Globus pallidus (tissue), 1 donor: ENCODE results near the gene MPP2.
"Not testable (repeated sequence)": the region's sequence is repeated elsewhere in the genome, so short reads cannot be mapped to it uniquely, and the experiment has no call there.

Source experiments
- DNase-seq: peaks from one replicate; pipeline ENCODE4 v3.0.0-alpha.2; 2015; ENCODE audit warnings: low spot score

MPP2 gene

DNA sequence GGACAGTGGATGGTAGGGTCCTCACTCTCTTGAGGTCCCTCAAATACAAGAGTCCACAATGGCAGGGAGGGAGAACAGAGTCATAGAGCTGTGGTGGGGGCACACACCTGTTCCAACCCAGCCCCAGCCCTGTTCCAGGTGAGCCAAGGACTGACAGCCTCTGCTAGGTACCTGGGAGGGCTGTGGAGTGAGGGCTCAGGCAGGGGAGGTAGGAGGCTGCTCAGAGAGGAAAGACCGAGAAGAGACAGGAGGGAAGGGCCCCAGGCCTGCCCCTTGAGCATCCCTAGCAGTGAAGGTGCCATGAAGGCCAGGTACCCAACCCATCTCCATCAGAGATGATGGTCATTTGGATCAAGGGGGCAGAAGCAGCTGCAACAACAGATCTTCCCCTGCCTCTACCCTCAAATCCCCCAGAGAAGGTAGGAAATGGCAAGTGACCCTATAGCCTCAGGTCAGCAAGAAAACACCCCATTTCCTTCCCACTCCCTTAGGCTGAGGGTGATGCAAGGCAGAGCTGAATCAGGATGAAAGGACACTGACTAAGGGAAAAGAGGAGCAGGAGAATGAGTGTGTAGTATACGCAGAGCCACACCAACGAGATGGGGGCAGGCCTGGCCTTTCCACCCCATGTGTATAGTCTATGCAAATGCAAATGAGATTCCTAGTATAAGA lies 31.7 kb downstream of the MPP2 start:
- DNase-seq = no peak

DNA sequence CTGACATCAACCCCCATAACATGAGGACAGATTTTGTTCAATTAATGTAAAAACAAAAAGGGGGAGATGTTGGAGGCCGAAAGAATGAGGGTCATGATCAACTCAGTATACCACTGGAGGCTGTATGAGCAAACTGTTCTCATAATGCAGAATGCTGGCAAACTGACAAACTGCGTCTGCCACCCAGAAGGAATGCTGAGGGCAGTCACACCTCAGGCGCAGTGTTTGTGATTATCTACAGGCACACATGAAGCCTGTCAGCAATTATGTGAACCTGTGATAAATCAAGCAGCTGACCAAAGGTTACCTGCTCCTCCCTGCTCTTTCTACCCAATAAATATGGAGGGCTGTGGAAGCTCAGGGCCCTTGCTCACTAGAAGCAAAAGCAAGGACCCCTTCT lies 33.0 kb downstream of the MPP2 start:
- DNase-seq = no peak

DNA sequence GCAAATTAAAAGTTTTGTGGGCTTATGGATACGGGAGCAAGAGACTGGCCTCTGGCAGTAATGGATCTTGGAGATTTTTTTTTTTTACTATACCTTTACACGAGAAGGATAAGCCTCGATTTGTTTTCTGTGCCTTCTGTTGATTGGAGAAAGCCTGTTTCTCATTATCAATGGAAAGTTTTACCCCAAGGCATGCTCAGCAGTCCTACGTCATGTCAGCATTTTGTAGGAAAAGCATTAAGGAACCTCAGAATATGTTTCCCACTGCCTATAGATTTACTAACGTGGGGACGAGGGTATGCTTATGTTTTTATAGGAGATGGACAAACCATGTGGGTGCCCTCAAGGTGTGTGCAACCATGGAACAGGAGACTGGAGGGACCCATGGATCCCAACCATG lies 33.5 kb downstream of the MPP2 start:
- no peak for DNase-seq

DNA sequence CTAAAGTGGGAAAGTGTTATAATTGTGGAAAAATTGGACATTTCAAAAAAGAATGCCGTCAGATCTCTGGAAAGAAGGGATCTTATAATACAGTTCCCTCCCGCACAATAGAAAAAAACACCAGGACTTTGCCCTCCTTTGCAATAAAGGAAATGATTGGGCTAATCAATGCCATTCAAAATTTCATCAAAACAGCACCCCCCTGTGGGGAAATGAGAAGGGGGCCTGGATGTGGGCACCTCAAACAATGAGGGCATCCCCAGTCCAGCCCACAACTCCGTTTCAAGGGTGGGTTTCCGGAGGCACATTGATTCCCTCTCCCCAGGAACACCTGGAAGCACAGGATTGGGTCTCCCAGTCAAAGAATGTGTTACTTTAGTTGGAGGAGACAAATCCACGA lies 34.2 kb downstream of the MPP2 start:
- no peak for DNase-seq

DNA sequence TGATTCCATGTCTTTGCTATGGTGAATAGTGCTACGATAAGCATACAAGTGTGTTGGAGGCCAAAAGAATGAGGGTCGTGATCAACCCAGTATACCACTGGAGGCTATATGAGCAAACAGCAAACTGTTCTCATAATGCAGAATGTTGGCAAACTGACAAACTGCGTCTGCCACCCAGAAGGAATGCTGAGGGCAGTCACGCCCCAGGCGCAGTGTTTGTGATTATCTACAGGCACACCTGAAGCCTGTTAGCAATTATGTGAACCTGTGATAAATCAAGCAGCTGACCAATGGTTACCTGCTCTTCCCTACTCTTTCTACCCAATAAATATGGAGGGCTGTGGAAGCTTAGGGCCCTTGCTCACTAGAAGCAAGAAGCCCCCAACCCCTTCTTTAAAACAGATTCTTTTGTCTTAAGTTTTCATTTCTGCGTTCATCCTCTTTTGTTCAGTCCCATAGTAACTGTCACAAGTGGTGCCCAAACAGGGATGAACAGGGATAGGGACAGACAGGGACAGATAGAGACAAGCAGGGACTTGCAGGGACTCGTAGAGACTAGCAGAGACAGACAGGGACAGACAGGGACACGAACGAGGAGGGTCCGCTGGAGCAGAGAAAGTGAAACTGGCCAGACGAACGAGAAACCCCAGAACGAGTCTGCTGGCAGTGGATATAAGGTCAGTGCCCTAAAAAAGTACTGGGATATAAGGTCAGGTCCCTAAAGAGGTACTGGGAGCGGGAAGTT lies 35.2 kb downstream of the MPP2 start:
- no peak for DNase-seq

DNA sequence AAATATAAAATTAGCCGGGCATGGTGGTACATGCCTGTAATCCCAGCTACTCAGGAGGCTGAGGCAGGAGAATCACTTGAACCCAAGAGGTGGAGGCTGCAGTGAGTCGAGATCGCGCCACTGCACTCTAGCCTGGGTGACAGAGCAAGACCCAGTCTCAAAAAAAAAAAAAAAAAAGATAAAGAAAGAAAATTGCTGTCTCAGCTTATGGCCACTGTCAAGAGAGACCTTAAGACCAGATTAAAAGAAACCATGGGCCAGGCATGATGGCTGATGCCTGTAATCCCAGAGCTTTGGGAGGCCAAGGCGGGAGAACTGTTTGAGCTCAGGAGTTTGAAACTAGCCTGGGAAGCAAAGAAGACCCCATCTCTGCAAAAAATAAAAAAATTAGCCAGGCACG lies 38.3 kb downstream of the MPP2 start:
- DNase-seq = not testable (repeated sequence)

DNA sequence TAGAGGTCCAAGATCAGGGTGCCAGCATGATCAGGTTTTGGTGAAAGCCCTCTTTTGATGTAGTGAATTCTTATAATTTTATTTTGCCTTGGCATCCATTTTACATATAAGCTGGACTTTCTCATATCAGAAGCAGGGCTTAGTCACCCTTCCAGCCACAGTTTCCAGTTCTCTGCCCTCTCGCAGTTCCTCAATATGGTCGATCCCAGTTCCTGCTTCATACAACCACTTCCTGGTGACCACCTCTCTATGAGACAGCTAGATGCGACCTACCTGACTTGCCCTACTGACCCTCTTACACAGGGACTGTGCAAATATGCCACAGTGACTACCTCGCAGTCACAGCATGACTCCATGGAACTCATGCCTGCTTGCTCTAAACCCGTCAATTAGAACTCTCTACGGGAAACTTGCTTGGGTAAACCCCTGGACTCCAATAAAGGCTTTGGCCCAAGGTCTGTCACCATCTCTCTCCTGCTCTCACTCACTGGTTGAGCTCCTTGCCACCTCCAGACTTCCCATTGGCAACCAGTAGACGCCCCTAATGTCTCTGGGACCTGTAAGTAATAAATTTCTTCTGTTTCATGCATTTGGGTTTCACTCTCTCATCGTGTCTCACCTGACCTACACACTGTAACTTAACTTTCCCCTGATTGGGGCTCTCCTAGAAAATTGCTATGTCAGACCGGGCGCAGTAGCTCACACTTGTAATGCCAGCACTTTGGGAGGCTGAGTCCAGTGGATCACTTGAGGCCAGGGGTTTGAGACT lies 38.9 kb downstream of the MPP2 start:
- DNase-seq = no peak

DNA sequence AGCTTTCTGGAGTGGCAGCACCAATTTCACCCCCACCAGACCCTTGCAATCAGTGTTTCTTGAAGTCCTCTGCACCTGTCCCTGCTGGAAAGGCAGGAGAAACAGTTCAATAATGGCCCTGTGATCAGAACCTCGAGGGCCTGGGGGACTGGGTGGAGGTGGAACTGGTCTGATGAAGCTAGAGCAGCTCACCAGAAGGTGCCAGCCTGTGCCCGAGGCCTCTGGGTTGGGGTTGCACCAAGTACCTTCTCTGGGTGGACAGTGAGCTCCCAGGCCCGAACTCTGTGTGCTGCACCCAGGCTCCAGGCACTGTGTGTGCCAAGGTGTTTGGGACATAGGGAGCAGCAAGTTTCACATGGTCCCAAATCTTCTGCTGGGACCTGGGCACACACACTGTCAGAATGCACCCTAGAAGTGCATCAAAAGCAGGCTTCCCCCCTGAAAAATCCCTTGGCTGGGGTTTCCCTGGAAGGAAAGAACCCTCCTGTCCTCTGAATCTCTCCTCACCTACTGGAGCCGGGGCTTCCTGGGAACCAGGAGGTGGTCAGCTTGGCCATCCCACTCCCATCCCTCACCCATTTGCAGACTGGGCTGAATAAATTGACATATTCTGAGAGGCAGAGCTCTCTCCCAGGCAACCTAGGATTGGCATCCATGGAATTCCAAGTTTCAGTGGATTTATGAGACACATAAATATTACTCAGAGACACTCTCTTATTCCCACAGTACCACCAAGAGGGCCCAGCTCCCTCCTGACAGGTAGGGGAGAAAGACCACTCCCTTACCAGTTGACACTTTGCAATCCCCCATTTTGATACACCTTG lies 43.0 kb downstream of the MPP2 start:
- DNase-seq = no peak

DNA sequence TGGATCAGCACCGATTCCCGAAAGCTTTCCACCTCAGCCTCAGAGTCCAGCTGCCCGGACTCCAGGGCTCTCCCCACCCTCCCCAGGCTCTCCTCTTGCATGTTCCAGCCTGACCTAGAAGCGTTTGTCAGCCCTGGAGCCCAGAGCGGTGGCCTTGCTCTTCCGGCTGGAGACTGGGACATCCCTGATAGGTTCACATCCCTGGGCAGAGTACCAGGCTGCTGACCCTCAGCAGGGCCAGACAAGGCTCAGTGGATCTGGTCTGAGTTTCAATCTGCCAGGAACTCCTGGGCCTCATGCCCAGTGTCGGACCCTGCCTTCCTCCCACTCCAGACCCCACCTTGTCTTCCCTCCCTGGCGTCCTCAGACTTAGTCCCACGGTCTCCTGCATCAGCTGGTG lies 45.4 kb downstream of the MPP2 start:
- no peak for DNase-seq

DNA sequence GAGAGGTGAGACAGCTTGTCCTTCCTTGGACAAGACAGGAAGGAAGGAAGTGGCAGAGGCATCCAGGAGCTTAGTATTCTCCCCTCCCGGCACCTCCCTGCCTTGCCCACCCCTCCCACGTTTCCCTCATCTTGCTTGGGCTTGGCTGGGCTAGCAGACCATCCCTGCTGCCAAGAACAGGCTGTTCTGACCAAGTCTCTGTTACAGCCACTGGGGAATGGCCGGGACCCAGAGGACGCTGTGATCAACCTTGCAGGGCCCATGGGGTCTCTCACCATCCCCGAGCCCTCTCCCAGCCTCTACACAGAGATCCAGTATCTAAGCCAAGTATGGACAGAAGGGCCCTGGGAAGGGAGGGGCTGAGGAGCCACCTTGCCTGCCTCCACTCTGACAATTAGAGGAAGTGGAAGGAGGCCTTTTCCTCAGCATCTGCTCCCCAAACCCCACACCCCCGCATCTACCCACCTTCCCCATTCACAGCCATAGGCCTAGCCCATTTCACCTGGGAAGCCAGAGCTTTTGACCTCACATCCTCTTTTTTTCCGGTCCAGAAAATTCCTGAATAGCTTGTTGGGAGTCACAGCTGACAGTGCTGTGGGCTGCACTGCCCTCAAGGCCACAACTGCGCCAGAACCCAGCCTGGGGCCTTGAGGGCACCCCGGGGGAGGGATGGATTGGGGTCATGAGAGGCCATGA lies 46.3 kb downstream of the MPP2 start:
- peak; percentile 16 for DNase-seq

DNA sequence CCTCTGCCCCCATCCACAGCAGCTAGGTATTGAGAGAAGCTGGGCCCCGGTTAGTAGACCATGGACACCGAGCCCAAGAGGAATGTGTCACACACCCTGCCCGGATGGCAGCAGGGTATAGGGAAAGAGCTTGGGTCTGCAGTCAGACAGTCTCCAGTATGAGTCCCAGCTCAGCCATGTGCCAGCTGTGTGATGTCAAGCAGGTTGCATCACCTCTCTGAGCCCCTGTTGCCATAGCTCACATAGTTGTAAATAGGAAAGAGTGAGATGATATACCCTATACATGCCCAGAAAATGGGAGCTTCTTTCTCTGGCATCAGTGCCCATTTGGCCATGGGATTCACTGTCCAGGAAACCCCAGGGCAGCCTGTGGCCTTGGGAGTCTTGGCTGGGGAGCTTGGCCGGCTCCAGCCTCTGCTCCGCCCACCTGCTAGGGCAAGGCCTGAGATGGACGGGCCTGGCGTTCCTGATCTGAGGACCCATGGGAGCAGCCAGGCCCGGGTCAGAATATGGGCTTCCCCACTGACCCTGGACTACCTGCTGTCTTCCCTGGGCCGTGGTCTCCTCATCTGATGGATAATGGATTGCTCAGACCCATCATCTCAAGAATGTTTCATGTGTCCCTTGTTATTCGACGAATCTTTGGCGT lies 47.1 kb downstream of the MPP2 start:
- DNase-seq = no peak

DNA sequence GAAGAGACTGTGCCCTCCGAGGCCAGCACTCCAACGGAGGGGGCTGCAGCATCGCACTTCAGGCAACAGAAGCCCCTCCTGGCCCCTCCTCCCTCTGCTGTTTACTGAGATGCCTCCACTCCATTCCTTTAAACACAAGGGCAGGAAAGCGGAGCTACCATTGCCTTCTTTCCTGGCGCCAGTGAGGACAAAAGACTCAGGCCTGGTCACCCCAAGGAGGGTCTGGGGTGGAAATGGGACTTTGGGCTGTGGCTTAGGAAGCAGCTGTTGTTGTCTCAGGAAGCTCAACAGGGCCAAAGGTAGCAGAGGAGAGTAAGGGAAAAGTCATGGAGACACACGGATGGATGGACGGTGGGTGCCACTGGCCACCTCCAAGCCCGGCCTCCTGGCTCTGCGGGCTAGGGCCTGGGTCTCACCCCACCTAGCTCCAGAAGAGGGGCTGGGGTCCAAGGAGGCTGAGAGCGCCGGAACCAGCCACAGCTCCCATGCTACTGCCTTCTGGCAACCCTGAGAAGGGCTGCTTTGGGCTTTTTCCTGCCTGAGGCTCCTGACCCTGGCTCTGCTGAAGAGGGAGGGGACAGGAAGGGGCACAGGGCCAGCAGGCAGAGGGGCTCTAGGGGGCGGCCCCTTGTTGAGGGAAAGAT lies 49.3 kb downstream of the MPP2 start:
- DNase-seq = no peak

DNA sequence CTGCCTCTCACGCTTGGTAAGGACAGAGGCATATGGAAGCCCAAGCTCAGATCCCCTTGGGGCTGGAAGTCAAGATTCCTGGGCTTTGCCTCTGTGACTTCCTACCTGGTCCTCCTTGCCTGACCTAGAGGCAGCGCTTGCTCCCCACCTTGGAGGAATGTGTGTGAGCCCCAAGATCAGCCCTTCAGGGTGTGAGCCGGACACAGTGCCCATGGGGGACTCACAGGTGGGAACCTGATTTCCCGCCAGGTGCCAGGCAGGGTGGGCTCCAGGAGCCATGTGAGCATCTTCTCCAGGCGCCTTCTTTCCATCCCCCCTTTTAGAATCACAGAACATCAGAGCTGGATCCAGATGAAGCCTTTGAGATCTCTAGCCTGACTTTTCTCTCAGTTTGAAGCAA lies 50.2 kb downstream of the MPP2 start:
- DNase-seq = no peak

DNA sequence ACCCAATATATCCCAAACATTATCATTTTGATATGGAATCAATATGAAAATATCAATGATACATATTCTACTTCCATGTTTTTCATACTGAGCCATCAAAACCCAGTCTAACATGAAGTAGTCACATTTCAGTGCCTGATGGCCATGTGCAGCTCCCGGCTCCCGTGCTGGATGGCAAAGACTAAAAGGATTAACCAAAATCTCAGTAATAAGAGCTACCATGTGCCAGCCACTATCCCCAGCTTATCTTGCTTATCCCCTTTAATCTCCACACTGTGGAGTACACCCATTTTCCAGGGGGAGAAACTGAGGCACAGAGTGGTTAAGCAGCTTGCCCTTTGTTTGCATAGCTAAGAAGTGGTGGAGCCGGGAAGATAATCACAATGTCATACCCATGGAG lies 51.2 kb downstream of the MPP2 start:
- no peak for DNase-seq

DNA sequence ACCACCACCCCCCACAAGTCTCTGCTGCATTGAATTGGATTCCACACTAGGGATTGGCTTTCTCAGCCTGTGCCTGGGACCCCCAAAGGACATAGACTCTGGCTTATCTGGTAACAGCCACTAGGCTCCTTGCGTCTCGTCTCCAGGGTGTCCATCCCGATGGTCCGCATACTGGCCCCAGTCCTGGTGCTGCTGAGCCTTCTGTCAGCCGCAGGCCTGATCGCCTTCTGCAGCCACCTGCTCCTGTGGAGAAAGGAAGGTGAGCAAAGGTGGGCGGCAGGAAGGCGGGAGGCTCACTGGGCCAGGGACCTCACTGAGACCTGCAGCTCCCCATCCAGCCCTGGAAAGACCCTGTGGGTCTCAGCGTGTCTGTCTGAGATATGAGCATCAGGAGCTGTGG lies 52.3 kb downstream of the MPP2 start:
- no peak for DNase-seq

DNA sequence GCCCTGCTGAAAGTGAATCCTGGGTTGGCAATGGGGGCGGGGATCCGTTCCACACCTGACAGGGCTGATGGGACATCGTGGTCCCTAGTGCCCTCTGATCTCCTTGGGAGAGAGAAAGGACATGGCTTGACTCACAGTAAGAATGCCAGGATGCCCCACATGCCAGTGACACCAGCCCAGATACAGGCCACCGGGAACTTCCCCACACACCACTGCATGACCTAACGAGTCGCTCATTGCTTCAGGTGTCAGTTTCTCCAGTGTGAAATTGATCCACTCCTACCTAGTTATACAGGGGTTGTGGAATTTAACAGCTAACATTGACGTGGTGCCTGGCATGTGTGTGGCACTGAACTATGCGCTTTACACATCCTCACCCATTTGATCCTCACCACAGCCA lies 52.8 kb downstream of the MPP2 start:
- no peak for DNase-seq

DNA sequence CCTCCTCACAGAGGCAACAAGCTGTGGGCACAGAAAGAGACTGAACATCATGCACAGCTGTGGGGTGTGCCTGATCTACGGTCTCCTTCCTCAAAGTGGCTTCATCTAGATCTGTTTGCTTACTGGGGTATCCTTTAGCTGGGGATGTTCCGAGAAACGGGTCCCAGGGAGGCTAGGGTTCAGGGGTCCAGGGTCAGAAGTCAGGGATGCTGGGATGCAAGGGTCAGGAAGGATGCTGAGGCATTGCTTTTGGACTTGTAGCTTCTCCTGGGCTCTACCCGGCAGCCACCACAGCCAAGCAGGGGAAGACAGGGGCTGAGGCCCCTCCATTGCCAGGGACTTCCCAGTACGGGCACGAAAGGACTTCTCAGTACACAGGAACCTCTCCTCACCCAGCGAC lies 53.8 kb downstream of the MPP2 start:
- DNase-seq = no peak

DNA sequence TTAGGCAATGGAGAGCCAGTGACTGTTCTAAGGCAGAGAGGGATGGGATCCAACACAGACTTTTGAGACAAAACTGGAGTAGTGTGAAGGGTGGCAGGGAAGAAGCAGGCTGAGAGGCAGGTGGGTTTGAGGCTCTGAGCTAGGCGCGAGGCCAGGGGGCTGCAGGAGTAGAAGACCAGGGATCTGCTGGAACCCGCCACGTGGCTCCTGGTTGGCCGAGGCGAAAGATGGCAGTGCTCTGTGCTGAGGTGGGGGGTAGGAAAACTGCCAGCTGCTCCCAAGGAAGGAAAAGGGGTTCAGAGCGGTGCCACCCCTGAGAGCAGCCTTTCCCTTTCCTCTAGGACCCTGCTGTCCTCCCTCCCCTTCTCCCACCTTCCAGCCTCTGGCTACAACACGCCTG lies 54.8 kb downstream of the MPP2 start:
- no peak for DNase-seq

DNA sequence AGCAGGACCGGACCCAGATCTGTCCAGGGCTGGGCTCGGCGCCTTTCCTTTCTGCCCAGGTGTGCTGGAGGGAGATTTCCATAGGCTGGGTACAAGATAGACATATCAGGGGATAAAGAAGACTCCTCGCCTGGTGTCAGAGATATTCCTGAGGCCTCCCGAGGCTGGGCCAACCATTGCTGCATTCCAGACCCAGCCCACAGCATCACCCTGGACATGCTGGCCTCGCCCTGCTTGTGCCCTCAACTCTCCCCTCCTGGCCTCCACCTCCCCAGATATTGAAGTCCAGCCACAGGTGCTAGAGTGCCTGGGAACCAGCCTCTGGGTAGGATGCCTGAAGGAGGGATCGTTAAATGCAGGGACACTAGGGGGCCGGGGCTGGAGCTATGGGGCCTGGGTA lies 58.2 kb downstream of the MPP2 start:
- no peak for DNase-seq

DNA sequence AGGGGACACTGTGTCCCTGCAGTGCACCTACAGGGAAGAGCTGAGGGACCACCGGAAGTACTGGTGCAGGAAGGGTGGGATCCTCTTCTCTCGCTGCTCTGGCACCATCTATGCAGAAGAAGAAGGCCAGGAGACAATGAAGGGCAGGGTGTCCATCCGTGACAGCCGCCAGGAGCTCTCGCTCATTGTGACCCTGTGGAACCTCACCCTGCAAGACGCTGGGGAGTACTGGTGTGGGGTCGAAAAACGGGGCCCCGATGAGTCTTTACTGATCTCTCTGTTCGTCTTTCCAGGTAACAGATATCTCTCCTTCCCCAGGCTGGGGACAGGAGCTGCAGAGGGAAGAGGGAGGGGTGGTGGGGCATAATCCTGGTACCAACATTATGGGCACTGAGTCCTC lies 58.7 kb downstream of the MPP2 start:
- DNase-seq = no peak

DNA sequence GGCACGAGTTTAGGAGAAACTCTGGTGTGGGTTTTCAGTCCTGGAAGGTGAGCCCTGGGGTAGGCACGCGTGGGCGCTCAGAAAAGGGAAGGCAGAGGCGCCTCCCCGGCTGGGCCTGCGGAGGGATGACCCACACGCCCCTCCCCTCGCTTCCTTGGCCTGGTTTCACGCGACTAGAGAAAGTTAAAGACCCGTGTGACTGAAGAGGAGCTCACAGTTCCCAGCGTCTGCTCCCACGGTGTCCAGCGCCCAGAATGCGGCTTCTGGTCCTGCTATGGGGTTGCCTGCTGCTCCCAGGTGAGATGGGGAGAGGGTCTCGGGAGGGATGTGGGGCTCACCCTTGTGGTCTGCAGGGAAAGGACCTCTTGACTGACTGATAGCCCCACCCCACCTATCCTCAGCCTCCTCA lies 60.4 kb downstream of the MPP2 start, which contains the start of gene CD300LG:
CD300LG (plus strand) TSS at position 214 of the 409 bp plus-strand sequence; CDS start at position 255, 41 bp downstream.
- DNase-seq = no peak
